ENCODE results near the gene TRPM1.

The TRPM1 gene

GRCh38 chr15:31101262-31102038 lies at the start of gene TRPM1:
TRPM1 (minus strand) TSS chr15:31101725; CDS start chr15:31081355, 20,370 bp downstream.
- no peaks in the 10 kb centered on the region for H3K4me1 ChIP-seq (ENCODE audit: insufficient read depth, insufficient read length)
- no peak for DNase-seq (ENCODE audit: low read depth, low spot score)
- no peak within 1 kb of the TSS for H3K9ac ChIP-seq (ENCODE audit: insufficient read length, low read depth)
- no peaks in the 10 kb centered on the region for H3K9me3 ChIP-seq (ENCODE audit: insufficient read depth, low read length)
- no peaks in the 10 kb centered on the region for H3K36me3 ChIP-seq (ENCODE audit: insufficient read depth, insufficient read length, low read length)
- TF ChIP-seq ZNF274 (IDR thresholded peaks at IDR 0.05; ENCODE audit: low read depth, low read length) = no peak
- TF ChIP-seq YY1 (IDR thresholded peaks at IDR 0.05; ENCODE audit: insufficient read depth, insufficient read length) = no peak
- TF ChIP-seq SUZ12 (IDR thresholded peaks at IDR 0.05; ENCODE audit: extremely low read depth, insufficient read depth, insufficient read length) = no peak
- H3K4me3 ChIP-seq (ENCODE audit: insufficient read length, low read depth) = no peak within 1 kb of the TSS
- H3K27me3 ChIP-seq (ENCODE audit: insufficient read depth, insufficient read length) = no peaks in the 10 kb centered on the region

GRCh38 chr15:31150732-31151231 lies 49.3 kb upstream of the TRPM1 start:
- peak; percentile 84 for DNase-seq (ENCODE audit: low read depth, low spot score)
- H3K9ac ChIP-seq (ENCODE audit: insufficient read length, low read depth) = no peak overlapping the region

GRCh38 chr15:31149987-31150386 lies 48.5 kb upstream of the TRPM1 start:
- no peak for DNase-seq (ENCODE audit: low read depth, low spot score)
- H3K4me3 ChIP-seq (ENCODE audit: insufficient read length, low read depth) = no peak overlapping the region

More at GRCh38 chr15:31150732-31151231, 49.3 kb upstream of the TRPM1 start:
- Histone ChIP-seq H3K36me3 (ENCODE audit: insufficient read depth, insufficient read length, low read length) (no peaks in the 10 kb centered on the region), H3K9me3 (ENCODE audit: insufficient read depth, low read length) (peaks cover 10% of the 10 kb centered on the region; the same call in 1 of the 2 replicates), H3K27me3 (ENCODE audit: insufficient read depth, insufficient read length) (no peaks in the 10 kb centered on the region), H3K4me1 (ENCODE audit: insufficient read depth, insufficient read length) (peaks cover 24% of the 10 kb centered on the region), H3K4me3 (ENCODE audit: insufficient read length, low read depth) (no peak overlapping the region)
- TF ChIP-seq YY1 (IDR thresholded peaks at IDR 0.05; ENCODE audit: insufficient read depth, insufficient read length) = no peak
- no peak for TF ChIP-seq ZNF274 (IDR thresholded peaks at IDR 0.05; ENCODE audit: low read depth, low read length)
- no peak for TF ChIP-seq SUZ12 (IDR thresholded peaks at IDR 0.05; ENCODE audit: extremely low read depth, insufficient read depth, insufficient read length)

DNA sequence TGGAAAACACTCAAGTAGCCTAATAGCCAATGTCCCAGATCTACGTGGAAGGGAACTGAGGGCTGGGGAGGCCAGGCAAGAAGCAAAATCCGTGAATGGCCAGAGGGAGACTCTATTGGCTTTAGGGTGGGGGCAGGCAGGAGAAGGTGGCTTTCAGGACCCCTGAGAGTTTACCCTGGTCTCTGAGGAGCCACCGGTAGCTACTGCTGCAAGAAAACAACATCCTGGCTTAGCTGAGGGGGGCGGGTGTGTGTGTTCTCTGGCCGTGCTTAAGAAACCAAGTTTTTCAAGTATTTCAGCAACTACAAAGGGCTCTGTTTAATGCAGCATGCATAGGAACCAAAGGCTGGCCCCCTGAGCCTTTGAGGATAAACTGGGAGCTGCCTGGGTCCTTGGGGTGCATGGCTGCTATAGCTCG lies 47.6 kb upstream of the TRPM1 start:
- no peak for DNase-seq (ENCODE audit: low read depth, low spot score)
- TF ChIP-seq ZNF274 (IDR thresholded peaks at IDR 0.05; ENCODE audit: low read depth, low read length) (no peak), YY1 (IDR thresholded peaks at IDR 0.05; ENCODE audit: insufficient read depth, insufficient read length) (no peak), SUZ12 (IDR thresholded peaks at IDR 0.05; ENCODE audit: extremely low read depth, insufficient read depth, insufficient read length) (no peak)
- peak overlapping the region; percentile 69 for H3K9ac ChIP-seq (ENCODE audit: insufficient read length, low read depth)
- peaks cover 10% of the 10 kb centered on the region; the same call in 1 of the 2 replicates for H3K9me3 ChIP-seq (ENCODE audit: insufficient read depth, low read length)
- H3K4me1 ChIP-seq (ENCODE audit: insufficient read depth, insufficient read length) = peaks cover 24% of the 10 kb centered on the region
- H3K27me3 ChIP-seq (ENCODE audit: insufficient read depth, insufficient read length) = no peaks in the 10 kb centered on the region
- no peaks in the 10 kb centered on the region for H3K36me3 ChIP-seq (ENCODE audit: insufficient read depth, insufficient read length, low read length)
- H3K4me3 ChIP-seq (ENCODE audit: insufficient read length, low read depth) = no peak overlapping the region

More at GRCh38 chr15:31149987-31150386, 48.5 kb upstream of the TRPM1 start:
- H3K9me3 ChIP-seq (ENCODE audit: insufficient read depth, low read length) = peaks cover 10% of the 10 kb centered on the region; the same call in 1 of the 2 replicates
- H3K27me3 ChIP-seq (ENCODE audit: insufficient read depth, insufficient read length) = no peaks in the 10 kb centered on the region
- no peaks in the 10 kb centered on the region for H3K36me3 ChIP-seq (ENCODE audit: insufficient read depth, insufficient read length, low read length)
- peaks cover 24% of the 10 kb centered on the region for H3K4me1 ChIP-seq (ENCODE audit: insufficient read depth, insufficient read length)
- no peak overlapping the region for H3K9ac ChIP-seq (ENCODE audit: insufficient read length, low read depth)
- TF ChIP-seq YY1 (IDR thresholded peaks at IDR 0.05; ENCODE audit: insufficient read depth, insufficient read length) (no peak), SUZ12 (IDR thresholded peaks at IDR 0.05; ENCODE audit: extremely low read depth, insufficient read depth, insufficient read length) (no peak), ZNF274 (IDR thresholded peaks at IDR 0.05; ENCODE audit: low read depth, low read length) (no peak)

DNA sequence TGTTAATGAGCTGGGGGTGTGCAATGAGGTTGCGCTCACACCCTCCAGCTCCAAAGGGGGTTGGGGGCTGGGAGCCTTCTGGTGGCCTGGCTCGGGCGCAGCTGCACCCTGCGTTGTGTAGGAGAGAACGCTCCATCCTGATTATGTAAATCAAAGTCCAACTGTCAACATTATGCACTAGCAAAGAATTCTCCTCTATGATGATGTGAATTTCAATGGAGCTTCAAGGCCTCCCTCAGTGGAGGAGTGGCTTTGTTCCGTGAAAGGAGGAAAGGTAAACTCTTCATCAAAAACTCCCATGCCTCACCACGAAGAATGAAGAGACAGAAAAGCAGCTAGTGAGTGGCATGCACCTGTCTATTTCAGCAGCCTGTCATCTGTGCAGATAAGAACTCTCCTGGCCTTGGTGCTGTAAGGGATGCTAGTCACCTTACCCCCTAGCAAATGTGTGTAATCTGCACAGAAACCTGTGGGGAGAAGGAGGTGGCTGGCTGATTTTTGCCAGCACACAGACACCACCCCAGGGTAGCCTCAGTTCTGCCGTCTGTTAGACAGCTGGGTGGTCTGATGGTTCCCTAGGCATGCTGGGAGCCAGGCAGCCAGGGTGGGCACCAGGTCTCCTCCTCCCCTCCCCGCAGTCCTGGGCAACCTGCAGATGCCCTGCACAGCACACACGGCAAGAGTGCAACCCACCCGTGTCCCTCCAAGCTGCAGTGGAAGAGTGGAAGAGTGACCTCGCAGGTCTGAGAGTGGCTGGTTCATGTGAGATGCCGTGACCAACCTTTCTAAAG lies 47.0 kb upstream of the TRPM1 start:
- peak overlapping the region; percentile 69 for H3K9ac ChIP-seq (ENCODE audit: insufficient read length, low read depth)
- H3K36me3 ChIP-seq (ENCODE audit: insufficient read depth, insufficient read length, low read length) = no peaks in the 10 kb centered on the region
- peaks cover 10% of the 10 kb centered on the region; the same call in 1 of the 2 replicates for H3K9me3 ChIP-seq (ENCODE audit: insufficient read depth, low read length)
- no peak for DNase-seq (ENCODE audit: low read depth, low spot score)
- TF ChIP-seq ZNF274 (IDR thresholded peaks at IDR 0.05; ENCODE audit: low read depth, low read length) (no peak), YY1 (IDR thresholded peaks at IDR 0.05; ENCODE audit: insufficient read depth, insufficient read length) (no peak), SUZ12 (IDR thresholded peaks at IDR 0.05; ENCODE audit: extremely low read depth, insufficient read depth, insufficient read length) (no peak)
- no peak overlapping the region for H3K4me3 ChIP-seq (ENCODE audit: insufficient read length, low read depth)
- no peaks in the 10 kb centered on the region for H3K27me3 ChIP-seq (ENCODE audit: insufficient read depth, insufficient read length)
- peaks cover 24% of the 10 kb centered on the region for H3K4me1 ChIP-seq (ENCODE audit: insufficient read depth, insufficient read length)

DNA sequence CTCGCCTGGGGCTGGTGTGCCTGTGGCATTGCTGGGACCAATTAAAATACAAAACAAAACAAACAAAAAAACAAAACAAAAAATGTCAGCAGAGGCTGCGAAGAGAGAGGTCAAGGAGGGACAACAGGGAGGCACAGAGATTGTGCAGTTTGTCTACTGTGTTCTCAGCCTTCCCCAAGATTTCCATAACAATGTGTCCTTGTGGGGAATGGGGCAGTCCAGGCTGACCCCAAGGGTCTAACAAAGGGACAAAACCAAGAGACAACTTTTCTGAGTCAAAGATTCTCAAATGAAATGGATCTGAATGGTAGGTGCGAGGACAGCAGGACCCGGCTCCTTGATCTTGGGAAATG lies 46.4 kb upstream of the TRPM1 start:
- Histone ChIP-seq H3K9ac (ENCODE audit: insufficient read length, low read depth) (peak overlapping the region; percentile 21), H3K9me3 (ENCODE audit: insufficient read depth, low read length) (peaks cover 10% of the 10 kb centered on the region; the same call in 1 of the 2 replicates), H3K4me1 (ENCODE audit: insufficient read depth, insufficient read length) (peaks cover 24% of the 10 kb centered on the region), H3K4me3 (ENCODE audit: insufficient read length, low read depth) (no peak overlapping the region), H3K27me3 (ENCODE audit: insufficient read depth, insufficient read length) (no peaks in the 10 kb centered on the region), H3K36me3 (ENCODE audit: insufficient read depth, insufficient read length, low read length) (no peaks in the 10 kb centered on the region)
- TF ChIP-seq SUZ12 (IDR thresholded peaks at IDR 0.05; ENCODE audit: extremely low read depth, insufficient read depth, insufficient read length) (no peak), YY1 (IDR thresholded peaks at IDR 0.05; ENCODE audit: insufficient read depth, insufficient read length) (no peak), ZNF274 (IDR thresholded peaks at IDR 0.05; ENCODE audit: low read depth, low read length) (no peak)
- DNase-seq (ENCODE audit: low read depth, low spot score) = no peak
